Sciatic nerve (tissue), 2 donors: ENCODE results near the gene CTDNEP1. TPM values are rescaled to one million over a fixed set of nuclear protein-coding genes. Genes with fewer than 3 reads are reported as not detected.

ENCODE experiments used
- ATAC-seq: fragments of 200-7000 bp; cut with Tn5 transposase; one replicate; pipeline ENCODE4 v1.9.1; 2020; ENCODE audit warnings: mild to moderate bottlenecking, moderate library complexity
- DNase-seq: peaks from one replicate; pipeline ENCODE4 v3.0.0-alpha.2; 2020; ENCODE audit warnings: low spot score
- intact Hi-C: fragments of 100-400 bp; cut with DNase I; formaldehyde crosslinking; loops from one replicate; pipeline ENCODE4 v1.14.2; 2022
- total RNA-seq: library from RNA; stranded (reverse); fragmentation: NEBNext Ultra II Directional; extraction: Animal tissue kit (Norgen Biotek cat#: 25700); gene quantifications from one replicate; pipeline ENCODE4 v1.2.1, GENCODE V29; 2021
- donor health status: DM: no; HTN: no; CAD: no.
- donor health status: DM: no; HTN: no; CAD: no.

Gene CTDNEP1
- total RNA-seq, 1 donor from 2014 or later: 82.0 TPM

GRCh38 chr17:7281074-7281952 lies 29.8 kb upstream of the CTDNEP1 start, which contains the start of gene SLC2A4:
Gene SLC2A4 (plus strand): TSS chr17:7281718. CDS start chr17:7281935, 217 bp downstream.
- peak; percentile 93 for ATAC-seq
- intact Hi-C loops: no loop called here
- DNase-seq: peak; percentile 96

- intact Hi-C loops: no loop called here
- peak; percentile 87 for DNase-seq
- peak; percentile 90 for ATAC-seq
Observed at GRCh38 chr17:7280519-7281073, 29.1 kb upstream of the CTDNEP1 start.

GRCh38 chr17:7279448-7279847 lies 27.9 kb upstream of the CTDNEP1 start:
- intact Hi-C loops: no loop called here
- DNase-seq (no peak), ATAC-seq (no peak)

- intact Hi-C loops: no loop called here
- DNase-seq (no peak), ATAC-seq (no peak)
Observed at GRCh38 chr17:7266784-7267183, 15.2 kb upstream of the CTDNEP1 start.

- DNase-seq: no peak
- intact Hi-C loops: no loop called here
- no peak for ATAC-seq
Observed at GRCh38 chr17:7263801-7264078, 12.2 kb upstream of the CTDNEP1 start.

GRCh38 chr17:7262935-7263800 lies 11.6 kb upstream of the CTDNEP1 start:
- no peak for DNase-seq
- intact Hi-C loops: no loop called here
- peak; percentile 19 for ATAC-seq

- ATAC-seq: no peak
- DNase-seq: no peak
- intact Hi-C loops: no loop called here
Observed at GRCh38 chr17:7262192-7262934, 10.8 kb upstream of the CTDNEP1 start, which contains the start of gene CLDN7. Gene CLDN7 (minus strand): TSS chr17:7262478. CDS start chr17:7262043, 435 bp downstream.

GRCh38 chr17:7261379-7262191 lies 10.1 kb upstream of the CTDNEP1 start:
- intact Hi-C loops: no loop called here
- no peak for DNase-seq
- no peak for ATAC-seq

- ATAC-seq: peak; percentile 29
- intact Hi-C loops: no loop called here
- DNase-seq: no peak
Observed at GRCh38 chr17:7260651-7261378, 9.3 kb upstream of the CTDNEP1 start.

- intact Hi-C loops: no loop called here
- ATAC-seq (no peak), DNase-seq (no peak)
Observed at GRCh38 chr17:7260151-7260550, 8.6 kb upstream of the CTDNEP1 start.

GRCh38 chr17:7259555-7259889 lies 8.0 kb upstream of the CTDNEP1 start:
- DNase-seq (no peak), ATAC-seq (no peak)
- intact Hi-C loops: no loop called here

- DNase-seq (no peak), ATAC-seq (peak; percentile 5)
- intact Hi-C loops: no loop called here
Observed at GRCh38 chr17:7258731-7259554, 7.4 kb upstream of the CTDNEP1 start.

GRCh38 chr17:7256766-7257456 lies 5.4 kb upstream of the CTDNEP1 start:
- no peak for ATAC-seq

GRCh38 chr17:7254511-7254910 lies 3.0 kb upstream of the CTDNEP1 start:
- no peak for DNase-seq
- ATAC-seq: no peak
- intact Hi-C loops: no loop called here

More at GRCh38 chr17:7256766-7257456, 5.4 kb upstream of the CTDNEP1 start:
- intact Hi-C loops: no loop called here
- DNase-seq: no peak

GRCh38 chr17:7253082-7253481 lies 1.5 kb upstream of the CTDNEP1 start:
- intact Hi-C loops: no loop called here

More at GRCh38 chr17:7253082-7253481, 1.5 kb upstream of the CTDNEP1 start:
- ATAC-seq (no peak), DNase-seq (no peak)
